HG02852 (cell line): Measurements from ENCODE around the gene HCRTR2.
"Not testable (repeated sequence)": the region's sequence is repeated elsewhere in the genome, so short reads cannot be mapped to it uniquely, and the experiment has no call there.

ENCODE experiments used
- ATAC-seq: cut with Tn5 transposase; IDR thresholded peaks from one replicate; pipeline ENCODE4 v1.9.1; 2021; ENCODE audit warnings: mild to moderate bottlenecking, moderate library complexity; ENCODE audit not compliant: unreplicated experiment

Gene HCRTR2

GRCh38 chr6:55174211-55175026 is at the start of gene HCRTR2:
HCRTR2 (plus strand) TSS chr6:55174515; CDS start chr6:55174588, 73 bp downstream.
- ATAC-seq = no peak

DNA sequence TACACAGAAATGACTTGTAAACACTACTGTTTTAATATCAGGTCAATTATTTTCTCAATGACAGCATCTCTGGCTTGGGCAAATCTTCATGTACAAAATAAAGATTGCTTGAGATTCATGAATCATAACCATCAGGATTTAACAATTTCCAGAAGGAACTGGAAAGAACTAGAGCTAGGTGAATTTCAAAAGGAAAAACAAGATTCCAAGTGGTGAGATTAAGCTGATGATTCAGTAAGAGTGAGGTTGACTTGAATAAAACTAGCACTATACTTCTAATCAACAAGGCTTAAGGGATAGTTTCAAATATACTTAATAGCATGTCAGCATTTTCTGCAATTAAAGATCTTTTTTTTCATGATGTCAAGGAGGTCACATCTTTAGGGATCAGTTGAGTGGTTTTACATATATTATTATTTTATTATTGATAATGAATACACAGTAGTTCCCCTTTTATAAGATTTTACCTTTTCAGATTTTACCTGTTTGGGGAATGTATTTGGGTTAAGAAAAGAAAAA is 43.5 kb upstream of the HCRTR2 start:
- no peak for ATAC-seq

- no peak for ATAC-seq
Observed at GRCh38 chr6:55131616-55132015, 42.7 kb upstream of the HCRTR2 start.

GRCh38 chr6:55136916-55137315 is 37.4 kb upstream of the HCRTR2 start:
- ATAC-seq = no peak

- no peak for ATAC-seq
Observed at GRCh38 chr6:55137929-55138693, 36.2 kb upstream of the HCRTR2 start.

- ATAC-seq = no peak
Observed at GRCh38 chr6:55141611-55142010, 32.7 kb upstream of the HCRTR2 start.

- no peak for ATAC-seq
Observed at GRCh38 chr6:55142610-55143009, 31.7 kb upstream of the HCRTR2 start.

DNA sequence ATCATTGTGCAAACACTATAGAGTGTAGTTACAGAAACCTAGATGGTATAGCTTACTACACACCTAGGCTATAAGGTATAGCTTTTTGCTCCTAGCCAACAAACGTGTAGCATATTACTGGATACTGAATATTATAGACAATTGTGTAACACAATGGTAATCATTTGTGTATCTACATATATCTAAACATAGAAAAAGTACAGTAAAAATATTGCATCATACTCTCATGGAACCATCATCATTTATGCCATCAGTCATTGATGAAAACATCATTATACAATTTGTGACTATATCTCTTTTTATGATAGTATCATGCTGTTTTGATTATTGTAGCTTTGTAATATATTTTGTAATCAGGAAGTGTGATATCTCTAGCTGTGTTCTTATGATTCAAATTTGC is 21.0 kb upstream of the HCRTR2 start:
- ATAC-seq = no peak

- ATAC-seq = not testable (repeated sequence)
Observed at GRCh38 chr6:55158784-55159183, 15.5 kb upstream of the HCRTR2 start.

GRCh38 chr6:55167860-55168259 is 6.5 kb upstream of the HCRTR2 start:
- no peak for ATAC-seq

GRCh38 chr6:55175078-55176049 is 1.0 kb downstream of the HCRTR2 start:
- ATAC-seq = no peak

DNA sequence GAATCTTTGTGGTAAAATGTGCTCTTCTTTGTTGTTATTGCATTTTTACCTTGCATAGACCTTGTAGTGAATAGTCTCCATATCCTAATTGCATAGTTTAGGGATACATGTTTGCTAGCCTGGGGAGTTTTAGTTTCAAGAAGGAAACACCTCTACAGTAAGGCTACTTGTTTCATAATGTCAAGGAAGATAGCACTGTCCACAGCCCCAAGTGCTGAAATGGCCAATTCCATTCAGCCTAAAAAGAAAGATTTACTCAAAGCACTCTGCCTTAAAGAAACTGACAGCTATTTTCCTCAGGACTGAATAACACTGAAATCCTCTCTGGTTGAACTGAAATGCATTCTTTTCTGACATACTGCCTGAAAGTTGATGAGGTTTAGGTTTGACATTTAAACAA is 2.6 kb downstream of the HCRTR2 start:
- ATAC-seq = no peak

- no peak for ATAC-seq
Observed at GRCh38 chr6:55180258-55180657, 5.9 kb downstream of the HCRTR2 start.

DNA sequence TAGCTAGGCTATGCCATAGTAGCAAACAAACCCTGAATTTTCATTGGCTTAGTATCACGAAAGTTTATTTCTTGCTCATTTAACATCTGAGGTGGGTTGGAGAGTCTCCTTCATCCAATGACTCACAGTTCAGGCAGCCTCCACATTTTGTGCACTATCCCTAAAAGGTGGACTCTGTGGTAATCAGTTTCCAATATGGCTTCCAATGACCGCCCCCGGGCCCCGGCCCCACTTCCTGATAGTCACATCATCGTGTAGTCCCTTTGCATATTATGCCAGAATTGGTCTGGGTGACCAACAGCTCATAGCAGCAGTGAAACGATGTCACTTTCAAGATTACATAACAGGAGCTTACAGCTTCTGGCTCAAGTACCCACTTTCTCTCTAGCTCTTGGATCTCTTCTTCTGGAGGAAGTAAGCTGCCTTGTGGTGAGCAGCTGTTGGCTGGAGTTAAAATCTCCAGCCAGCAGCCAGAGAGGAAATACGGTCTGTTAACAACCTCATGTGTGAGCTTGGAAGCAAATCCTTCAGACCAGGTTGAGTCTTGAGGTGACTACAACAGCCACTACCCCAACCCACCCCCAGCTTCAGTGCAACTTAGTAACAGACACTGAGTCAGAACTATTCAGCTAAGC is 7.8 kb downstream of the HCRTR2 start:
- ATAC-seq = no peak

DNA sequence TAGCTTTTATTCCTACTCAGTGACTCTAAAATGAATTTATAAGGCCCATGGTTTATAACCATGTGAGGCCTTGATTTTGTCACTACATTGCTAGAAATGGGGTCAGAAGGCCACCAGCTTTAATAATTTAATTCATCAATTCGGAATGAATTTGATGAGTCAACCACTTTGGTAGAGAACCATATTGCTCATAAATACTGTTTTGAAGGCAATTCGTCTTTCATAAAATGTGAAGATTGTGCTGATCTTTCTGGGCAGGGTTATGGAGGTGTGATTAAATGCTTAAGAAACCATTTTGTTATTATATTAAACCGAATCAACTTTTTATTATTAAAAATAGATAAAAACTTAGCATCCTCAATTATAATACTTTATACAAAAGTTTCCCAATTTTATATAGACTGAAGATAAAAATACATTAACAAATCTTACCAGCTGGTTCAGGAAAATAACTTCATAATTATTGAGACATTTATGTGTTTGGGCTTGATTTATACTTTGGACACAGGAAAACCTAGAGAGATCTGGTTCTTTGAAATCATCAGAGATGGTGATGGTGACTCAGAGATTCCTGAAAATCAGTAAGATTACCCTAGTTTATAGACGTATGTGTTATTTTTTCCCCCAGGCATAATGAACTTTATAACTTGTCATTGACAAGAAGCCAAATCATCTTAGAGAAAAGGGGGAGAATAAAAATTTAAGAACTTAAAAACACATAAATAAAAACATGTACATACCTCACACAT is 10.6 kb downstream of the HCRTR2 start:
- ATAC-seq = no peak

GRCh38 chr6:55198715-55199114 is 24.4 kb downstream of the HCRTR2 start:
- ATAC-seq = no peak

DNA sequence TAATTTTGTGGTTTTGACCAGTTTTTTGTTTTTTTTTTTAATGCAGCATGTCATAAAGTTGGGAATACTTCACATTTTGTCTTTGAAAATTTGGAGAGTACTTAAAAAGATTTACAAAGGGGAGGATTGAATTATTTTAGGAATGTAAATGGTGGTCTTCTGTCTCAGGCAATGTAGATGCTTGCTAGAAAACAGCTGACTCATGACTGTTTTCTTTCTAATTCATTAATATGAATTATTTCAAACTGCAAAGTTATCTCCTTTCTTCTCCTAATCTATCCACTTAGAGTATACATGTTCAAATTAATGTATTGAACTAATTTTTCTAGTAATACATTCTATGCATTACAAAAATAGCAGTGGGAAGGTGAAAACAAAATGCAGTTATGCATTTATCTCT is 24.9 kb downstream of the HCRTR2 start:
- ATAC-seq = no peak

DNA sequence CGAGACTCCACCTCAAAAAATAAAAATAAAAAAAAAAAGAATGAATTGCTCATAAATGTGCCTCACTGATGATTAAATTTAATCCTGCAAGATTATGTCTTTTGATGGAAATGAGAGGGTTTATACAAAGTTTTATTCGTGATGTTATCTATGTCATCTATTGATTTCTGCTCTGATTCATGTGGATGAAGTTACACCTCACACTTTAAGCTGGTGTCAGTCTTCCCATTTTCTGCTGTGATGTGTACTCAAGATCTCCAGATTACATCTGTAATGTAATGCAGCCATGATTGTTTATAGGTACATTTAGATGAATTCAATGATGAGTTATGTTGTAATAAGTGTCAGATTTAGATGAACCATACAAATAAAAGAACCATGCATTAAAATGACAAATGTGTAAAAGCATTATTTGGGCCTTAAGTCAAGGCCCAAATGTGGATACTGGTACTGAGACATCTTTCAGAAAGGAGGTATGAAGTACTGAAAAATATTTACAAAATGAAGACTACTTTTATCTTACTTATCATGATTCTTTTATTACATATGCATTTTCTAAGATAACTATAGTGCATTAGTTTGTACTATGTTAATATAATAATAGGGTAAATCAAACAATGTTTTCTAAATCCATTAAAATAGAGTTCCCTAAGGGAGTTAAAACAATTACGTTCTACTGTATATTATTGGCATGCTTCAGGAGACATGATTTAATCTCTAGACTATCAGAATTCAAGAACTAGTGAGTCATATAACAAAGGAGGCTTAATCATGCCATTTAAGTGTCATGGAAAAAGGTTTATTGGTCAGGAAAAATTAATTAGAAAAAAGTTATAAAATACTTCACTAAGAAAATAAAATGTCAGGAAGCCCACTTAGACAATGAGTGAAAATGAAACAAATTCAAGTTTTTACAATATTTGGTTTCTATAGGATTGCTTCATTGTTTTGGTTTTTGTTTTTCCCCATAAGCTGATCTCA is 34.5 kb downstream of the HCRTR2 start:
- no peak for ATAC-seq
